WI38 (cell line): ENCODE measurements around the gene C11orf91.
"Not testable (repeated sequence)": the region's sequence is repeated elsewhere in the genome, so short reads cannot be mapped to it uniquely, and the experiment has no call there.

Source experiments
- H3K4me3 ChIP-seq: 2 replicates; pipeline ENCODE4 v1.5.1; 2011; ENCODE audit warnings: low read depth, mild to moderate bottlenecking, control low read depth, low read length
- TF ChIP-seq, protein P1 (sequence below): IDR thresholded peaks from 2 replicates; pipeline ENCODE4 v1.5.1; 2012; ENCODE audit warnings: low read depth, mild to moderate bottlenecking, control low read depth, low read length

Gene C11orf91

GRCh38 chr11:33689085-33689484, 11.5 kb downstream of the C11orf91 start:
- TF ChIP-seq, protein P1, sequence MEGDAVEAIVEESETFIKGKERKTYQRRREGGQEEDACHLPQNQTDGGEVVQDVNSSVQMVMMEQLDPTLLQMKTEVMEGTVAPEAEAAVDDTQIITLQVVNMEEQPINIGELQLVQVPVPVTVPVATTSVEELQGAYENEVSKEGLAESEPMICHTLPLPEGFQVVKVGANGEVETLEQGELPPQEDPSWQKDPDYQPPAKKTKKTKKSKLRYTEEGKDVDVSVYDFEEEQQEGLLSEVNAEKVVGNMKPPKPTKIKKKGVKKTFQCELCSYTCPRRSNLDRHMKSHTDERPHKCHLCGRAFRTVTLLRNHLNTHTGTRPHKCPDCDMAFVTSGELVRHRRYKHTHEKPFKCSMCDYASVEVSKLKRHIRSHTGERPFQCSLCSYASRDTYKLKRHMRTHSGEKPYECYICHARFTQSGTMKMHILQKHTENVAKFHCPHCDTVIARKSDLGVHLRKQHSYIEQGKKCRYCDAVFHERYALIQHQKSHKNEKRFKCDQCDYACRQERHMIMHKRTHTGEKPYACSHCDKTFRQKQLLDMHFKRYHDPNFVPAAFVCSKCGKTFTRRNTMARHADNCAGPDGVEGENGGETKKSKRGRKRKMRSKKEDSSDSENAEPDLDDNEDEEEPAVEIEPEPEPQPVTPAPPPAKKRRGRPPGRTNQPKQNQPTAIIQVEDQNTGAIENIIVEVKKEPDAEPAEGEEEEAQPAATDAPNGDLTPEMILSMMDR: no peak
- no peak overlapping the region for H3K4me3 ChIP-seq

- H3K4me3 ChIP-seq: no peak overlapping the region
- TF ChIP-seq, protein P1: peak; percentile 46; the same call in 1 of the 2 replicates
These were observed 12.7 kb downstream of the C11orf91 start for GRCh38 chr11:33687733-33688479.

- TF ChIP-seq, protein P1: no peak
These were observed 15.5 kb downstream of the C11orf91 start for GRCh38 chr11:33685082-33685481.

DNA sequence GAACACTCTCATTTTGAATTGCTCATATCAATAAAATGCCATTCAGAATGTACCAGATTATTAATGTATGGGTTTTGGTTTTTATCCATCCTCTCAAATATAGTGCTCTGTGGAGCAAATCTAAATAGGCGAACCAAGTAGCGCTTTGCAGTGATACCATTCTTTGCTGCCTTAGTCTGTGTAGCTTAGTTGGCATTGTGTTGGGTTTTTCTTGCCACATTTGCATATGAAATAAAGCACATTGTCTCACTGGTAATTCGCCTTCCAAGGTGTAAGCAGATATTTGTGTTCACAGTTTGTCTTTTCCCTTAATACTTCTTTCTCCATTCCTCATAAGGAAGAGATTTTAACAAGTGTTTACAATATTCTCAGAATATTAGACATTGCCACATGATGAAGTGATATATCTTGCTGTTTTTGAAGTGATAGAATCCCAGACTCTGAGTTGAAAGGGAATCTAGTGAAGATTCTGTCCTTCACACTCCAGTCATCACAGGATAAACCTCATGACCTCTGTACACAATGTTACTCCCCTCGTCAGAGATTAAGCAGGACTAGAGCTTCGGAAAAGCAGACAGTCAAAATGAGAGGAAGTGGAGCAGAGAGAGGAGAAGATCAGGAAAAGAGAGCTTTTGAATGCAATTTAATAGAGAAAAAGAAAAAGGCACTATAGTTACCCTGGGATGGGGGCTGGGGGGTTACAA, 16.5 kb downstream of the C11orf91 start:
- no peak overlapping the region for H3K4me3 ChIP-seq
- TF ChIP-seq, protein P1: no peak

More at GRCh38 chr11:33685082-33685481, 15.5 kb downstream of the C11orf91 start:
- H3K4me3 ChIP-seq: no peak overlapping the region

DNA sequence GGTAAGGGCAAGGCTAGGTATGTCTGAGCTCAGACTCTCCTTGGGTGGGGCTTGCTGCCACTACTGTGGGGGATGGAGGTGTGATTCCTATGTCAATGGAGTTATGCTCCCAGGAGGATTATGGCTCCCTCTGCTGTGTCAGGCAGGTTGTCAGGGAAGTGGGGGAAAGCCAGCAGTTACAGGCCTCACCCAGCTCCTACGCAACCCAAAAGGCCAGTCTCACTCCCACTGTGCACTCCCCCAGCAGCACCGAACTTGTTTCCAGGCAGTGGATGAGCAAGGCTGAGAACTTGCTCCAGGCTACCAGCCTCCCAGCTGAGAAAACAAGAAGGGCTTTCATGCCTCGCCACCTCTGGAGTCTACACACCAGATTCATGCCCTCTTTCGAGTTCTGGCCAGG, 18.2 kb downstream of the C11orf91 start:
- H3K4me3 ChIP-seq: no peak overlapping the region
- TF ChIP-seq, protein P1: no peak

DNA sequence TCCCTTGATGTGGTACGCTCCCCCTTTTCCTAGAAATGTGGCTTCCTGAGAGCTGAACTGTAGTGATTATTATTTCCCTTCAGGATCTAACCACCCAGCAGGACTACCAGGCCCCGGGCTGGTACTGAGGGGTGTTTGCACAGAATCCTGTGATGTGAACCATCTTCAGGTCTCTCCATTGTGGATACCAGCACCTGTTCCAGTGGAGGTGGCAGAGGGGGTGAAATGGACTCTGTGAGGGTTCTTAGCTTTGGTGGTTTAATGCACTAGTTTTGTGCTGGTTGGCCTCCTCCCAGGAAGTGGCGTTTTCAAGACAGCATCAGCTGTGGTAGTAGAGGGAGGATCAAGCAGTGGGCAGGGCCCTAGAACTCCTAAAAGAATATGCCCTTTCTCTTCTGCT, 18.6 kb downstream of the C11orf91 start:
- TF ChIP-seq, protein P1: no peak
- no peak overlapping the region for H3K4me3 ChIP-seq

DNA sequence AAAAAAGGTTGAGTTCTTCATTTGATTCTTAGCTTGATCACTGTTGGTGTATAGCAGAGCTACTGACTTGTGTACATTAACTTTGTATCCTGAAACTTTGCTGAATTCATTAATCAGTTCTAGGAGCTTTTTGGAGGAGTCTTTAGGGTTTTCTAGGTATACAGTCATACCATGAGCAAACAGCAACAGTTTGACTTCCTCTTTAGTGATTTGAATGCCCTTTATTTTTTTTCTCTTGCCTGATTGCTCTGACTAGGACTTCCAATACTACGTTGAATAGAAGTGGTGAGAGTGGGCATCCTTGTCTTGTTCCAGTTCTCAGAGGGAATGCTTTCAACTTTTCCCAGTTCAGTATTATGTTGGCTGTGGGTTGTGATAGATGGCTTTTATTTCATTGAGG, 22.0 kb downstream of the C11orf91 start:
- H3K4me3 ChIP-seq: not testable (repeated sequence)
